Panc1 (cell line): ENCODE data around the gene USP40.

Source experiments
- POLR2AphosphoS5 ChIP-seq: IDR thresholded peaks from 2 replicates; pipeline ENCODE4 v1.6.1; 2012; ENCODE audit warnings: mild to moderate bottlenecking, low read depth, low read length, moderate library complexity
- SIN3A ChIP-seq: IDR thresholded peaks from 2 replicates; pipeline ENCODE4 v1.6.1; 2012; ENCODE audit warnings: low read depth, mild to moderate bottlenecking, low read length, moderate library complexity, borderline replicate concordance; ENCODE audit not compliant: insufficient read depth
- TF ChIP-seq, protein P1 (sequence below): fragments of 450-650 bp; IDR thresholded peaks from 2 replicates; pipeline ENCODE4 v1.5.1; 2017; ENCODE audit warnings: mild to moderate bottlenecking

DNA sequence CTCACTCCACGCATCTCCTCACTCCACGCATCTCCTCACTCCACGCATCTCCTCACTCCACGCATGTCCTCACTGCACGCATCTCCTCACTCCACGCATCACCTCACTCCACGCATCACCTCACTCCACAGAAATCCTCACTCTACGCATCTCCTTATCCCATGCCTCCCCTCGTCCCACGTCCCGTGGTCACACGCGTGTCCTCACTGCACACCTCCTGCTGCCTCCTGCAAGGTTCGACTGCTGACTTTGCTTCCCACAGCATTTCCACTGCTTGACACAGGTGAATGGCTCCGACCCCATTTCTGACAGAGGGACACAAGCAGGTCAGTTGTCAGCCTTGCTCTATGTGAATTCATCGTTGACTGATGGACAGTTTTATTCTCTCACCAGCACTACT lies 103.0 kb downstream of the USP40 start:
- TF ChIP-seq, protein P1, sequence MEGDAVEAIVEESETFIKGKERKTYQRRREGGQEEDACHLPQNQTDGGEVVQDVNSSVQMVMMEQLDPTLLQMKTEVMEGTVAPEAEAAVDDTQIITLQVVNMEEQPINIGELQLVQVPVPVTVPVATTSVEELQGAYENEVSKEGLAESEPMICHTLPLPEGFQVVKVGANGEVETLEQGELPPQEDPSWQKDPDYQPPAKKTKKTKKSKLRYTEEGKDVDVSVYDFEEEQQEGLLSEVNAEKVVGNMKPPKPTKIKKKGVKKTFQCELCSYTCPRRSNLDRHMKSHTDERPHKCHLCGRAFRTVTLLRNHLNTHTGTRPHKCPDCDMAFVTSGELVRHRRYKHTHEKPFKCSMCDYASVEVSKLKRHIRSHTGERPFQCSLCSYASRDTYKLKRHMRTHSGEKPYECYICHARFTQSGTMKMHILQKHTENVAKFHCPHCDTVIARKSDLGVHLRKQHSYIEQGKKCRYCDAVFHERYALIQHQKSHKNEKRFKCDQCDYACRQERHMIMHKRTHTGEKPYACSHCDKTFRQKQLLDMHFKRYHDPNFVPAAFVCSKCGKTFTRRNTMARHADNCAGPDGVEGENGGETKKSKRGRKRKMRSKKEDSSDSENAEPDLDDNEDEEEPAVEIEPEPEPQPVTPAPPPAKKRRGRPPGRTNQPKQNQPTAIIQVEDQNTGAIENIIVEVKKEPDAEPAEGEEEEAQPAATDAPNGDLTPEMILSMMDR, result no peak
- TF ChIP-seq SIN3A (no peak), POLR2AphosphoS5 (no peak)
